ENCODE data around the gene CAMSAP2. TPM values are rescaled to one million over a fixed set of nuclear protein-coding genes. Genes with fewer than 3 reads are reported as not detected.

CAMSAP2 gene
- total RNA-seq, 1 donor from 2014 or later, result 37.3 TPM

DNA sequence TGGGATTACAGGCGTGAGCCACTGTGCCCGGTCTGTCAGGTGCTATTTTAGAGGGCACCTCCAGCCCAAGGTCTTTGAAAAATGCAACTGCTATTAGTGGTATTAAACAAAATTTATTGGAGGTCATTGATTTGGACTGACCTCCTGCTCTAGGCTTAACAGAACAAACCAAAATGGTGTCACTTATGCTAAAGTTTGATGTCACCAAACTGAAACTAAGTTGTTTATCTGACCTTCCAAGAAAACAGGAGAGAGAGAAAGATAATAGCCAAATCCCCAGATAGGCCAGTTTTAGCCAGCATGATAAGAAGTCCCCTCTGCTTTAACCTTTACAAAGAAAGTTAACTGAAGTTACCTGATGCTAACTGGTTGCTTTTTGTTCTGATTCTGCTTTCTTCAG, 147.9 kb downstream of the CAMSAP2 start:
- DNase-seq, result no peak

DNA sequence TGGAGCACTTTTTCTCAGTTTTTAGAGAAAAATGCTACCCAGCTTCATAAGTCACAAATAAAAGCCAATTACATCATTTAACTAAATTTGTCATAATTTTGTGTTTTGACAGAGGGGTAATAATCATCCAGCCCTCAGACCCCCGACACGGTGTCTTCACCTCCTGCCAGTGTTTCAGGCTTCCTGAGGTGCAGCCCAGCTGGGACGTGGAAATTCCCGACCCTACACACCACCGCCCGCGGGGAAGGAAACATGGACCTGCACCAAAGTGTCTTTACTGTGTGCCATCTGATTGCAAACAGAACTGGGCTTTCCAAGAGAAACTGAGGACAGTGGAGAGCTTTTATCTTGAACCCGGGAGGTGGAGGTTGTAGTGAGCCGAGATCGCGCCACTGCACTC, 148.3 kb downstream of the CAMSAP2 start:
- no peak for DNase-seq

DNA sequence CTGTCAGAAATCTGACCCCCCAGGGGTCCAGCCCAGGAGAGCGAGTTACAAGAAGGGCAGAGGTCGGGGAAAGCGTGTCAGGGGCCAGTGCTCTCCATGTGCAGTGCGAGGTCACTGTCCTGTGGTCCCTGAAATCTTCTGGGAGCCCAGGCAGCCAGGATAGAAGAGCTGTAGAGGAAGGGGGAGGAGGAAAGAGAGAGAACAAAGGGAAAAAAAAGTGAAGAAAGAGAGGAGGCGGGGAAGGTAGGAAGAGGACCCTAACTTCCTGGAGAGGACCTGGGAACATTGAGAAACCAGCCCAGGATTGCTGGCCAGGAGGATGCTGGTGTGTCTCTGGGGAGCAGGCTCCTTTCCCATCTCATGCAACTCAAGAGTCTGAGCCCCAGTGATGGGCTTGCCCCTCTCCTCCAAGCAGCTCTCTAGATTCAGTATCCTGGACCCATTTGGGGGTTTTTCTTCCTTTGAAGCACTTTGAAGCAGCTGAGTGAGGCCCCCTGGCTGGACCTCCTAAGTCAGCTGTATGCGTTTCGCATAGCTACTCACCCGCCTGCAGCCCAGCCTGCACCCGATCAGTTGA, 149.2 kb downstream of the CAMSAP2 start:
- no peak for DNase-seq

DNA sequence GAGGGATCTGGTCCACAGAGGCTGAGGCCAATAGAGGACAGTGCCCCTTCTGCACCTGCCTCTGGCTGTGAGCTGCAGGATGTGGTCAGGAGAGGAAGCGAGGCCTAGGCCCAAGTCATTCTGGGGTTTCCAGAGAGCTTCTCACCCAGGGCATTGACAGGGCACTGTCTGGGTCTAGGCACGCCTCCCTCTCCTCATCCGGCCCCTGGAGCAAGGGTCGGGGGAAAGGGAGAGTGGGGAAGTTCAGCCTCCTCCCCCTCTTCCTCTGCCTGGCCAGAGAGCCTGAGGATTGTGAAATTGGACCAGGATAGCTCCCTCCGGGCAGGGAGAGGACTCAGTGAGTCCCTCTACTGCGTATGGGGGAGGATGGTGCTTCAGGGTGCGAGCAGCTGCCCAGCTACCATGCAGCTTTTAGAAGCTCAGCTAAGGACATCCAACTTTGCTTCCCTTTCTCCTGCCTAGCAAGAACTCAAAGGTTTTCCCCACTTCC, 149.7 kb downstream of the CAMSAP2 start:
- DNase-seq, result no peak

DNA sequence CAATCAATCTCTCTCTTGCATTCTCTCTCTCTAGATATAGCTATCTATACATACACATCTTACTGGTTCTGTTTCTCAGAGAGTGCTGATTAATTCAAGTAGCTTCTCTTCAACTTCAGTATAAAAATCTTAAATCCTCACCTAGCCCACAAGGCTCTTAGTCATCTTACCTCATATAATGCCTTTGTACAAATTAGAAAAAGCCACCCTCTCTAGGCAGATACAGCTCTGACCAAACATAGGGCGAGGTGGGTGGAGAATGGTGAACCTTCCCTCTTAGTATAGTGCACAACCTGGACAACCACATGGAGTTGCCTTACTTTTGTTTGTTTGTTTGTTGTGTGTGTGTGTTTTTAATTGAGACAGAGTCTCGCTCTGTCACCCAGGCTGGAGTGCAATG, 150.9 kb downstream of the CAMSAP2 start:
- DNase-seq, result no peak

DNA sequence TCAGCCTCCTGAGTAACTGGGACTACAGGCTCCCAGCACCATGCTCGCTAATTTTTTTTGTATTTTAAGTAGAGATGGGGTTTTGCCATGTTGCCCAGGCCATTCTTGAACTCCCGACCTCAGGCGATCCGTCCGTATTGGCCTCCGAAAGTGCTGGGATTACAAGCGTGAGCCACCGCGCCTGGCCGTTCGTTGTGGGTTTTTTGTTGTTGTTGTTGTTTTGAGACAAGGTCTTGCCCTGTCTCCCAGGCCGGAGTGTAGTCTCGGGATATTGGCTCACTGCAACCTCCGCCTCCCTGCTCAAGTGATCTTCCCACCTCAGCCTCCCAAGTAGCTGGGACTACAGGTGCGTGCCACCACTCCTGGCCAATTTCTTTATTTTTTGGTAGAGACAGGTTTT, 151.3 kb downstream of the CAMSAP2 start:
- no peak for DNase-seq

DNA sequence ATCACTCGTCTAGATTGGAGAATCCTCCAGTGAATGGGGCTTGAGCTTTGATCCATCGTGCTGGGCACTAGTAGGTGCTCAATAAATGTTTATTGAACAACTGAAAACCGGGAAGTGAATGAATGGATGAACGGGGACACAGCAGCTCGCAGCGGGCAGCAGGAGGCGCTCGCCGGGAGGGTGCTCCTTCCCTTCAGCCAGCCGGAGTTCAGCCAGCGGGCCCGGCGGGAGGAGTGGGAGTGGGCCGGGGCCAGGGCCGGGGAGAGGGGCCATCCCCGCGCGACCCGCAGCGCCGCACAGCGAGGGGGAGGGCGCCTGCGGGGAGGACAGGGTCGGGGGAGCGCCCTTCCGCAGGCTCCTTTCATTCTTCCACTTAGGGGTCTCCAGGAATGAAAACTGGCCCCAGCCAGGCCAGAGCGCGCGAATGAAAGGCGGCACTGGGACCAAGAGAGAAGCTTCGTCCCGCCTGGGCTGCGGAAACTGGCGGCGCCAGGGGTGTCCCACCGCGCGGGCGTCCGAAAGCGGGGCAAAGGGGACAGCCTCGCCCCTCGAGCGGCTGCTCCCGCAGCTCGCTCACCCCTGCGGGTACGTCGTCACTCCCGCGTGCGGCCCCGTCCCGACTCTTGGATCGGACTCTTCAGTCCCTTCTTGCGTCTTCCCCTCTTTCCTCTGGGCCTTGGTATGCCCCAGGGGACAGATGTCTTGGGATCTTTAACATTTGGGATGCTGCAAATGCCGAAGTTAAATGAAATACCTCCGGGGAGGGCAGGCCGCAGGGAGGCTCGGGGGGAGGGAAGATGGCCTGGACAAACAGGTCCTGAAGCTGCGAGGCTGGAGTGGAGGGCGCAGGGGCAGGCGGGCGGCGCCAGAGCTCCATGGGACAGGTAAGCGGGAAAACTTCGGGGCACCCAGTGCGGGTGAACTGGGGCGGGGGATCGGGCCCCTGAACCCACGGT, 152.4 kb downstream of the CAMSAP2 start:
- peak; percentile 36 for DNase-seq

DNA sequence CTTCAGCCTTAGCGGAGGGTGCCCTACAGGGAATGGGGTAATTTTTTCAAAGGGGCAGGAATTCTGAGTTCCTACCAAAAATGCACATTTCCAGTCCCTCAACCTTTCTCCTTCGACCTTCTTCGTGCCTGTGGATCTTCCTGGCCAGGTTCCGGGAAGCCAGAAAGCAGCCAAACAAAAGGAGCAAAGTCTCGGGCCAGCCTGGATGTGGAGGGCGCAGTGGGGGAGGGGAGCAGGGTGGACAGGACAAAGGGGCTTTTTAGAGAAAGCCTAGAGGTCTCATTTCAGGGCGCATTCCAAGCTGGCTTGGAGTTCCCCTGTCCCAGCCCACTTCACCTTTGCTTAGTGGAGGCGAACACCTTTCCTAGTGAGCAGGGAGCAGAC, 153.1 kb downstream of the CAMSAP2 start:
- no peak for DNase-seq

DNA sequence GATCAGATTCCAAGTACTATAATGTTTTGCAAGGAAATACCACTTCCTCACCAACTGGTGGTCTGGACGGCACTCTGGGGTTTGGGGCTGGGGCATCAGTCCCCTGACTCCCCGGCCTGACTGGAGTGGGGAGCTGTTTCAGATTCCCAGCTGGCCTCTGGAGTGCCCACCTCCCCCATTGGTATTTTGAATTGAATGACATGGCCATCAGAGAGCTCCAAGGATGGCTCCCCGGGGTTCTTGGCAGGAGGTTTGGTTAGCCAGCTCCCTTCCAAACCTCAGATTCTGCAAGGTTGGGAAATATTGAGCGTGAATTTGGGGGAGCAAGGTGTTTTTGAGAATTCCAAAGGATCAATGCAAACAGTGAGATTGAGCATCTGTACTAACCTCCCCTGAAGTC, 153.9 kb downstream of the CAMSAP2 start:
- DNase-seq, result no peak

DNA sequence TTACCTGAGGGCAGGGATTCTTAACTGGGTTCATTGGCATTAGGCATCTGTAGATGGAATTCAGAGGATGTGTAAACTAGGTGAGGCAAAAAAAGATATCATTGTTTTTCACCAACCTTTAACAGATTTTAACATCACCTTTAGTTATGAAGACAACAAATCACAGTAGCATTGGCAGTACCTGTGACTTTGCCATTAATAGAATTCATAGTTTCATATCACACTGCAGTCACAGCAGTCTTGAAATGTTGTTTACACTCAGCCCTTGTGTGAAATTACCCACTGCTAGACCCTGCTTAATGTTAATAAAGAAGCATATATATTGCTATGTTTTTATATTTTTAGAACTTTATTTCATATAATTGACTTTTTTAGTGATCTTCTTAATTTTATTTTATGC, 154.3 kb downstream of the CAMSAP2 start:
- no peak for DNase-seq

DNA sequence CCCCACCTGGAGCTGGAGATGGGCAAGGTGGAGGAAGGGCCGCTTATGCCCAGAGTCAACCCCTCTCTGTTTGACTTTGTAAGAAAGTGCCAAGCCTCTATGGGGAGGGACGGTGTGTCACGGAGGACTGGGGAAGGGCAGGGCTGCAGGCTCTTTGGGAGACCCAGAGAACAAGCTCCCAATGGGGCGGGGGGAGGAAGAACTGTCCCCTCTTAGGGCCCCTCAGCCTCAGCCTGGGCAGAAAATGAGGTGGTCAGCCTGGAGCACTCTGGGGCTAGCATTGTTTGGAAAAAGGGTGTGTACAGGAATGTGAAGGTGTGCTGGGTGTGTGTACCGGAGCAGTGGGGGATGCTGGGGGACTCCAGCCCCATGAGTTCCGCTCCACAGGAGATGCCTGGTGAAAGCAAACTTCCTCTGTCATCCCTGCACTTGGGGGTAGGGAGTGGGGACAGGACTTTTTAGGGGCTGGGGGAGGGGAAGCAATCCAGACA, 154.8 kb downstream of the CAMSAP2 start:
- no peak for DNase-seq

DNA sequence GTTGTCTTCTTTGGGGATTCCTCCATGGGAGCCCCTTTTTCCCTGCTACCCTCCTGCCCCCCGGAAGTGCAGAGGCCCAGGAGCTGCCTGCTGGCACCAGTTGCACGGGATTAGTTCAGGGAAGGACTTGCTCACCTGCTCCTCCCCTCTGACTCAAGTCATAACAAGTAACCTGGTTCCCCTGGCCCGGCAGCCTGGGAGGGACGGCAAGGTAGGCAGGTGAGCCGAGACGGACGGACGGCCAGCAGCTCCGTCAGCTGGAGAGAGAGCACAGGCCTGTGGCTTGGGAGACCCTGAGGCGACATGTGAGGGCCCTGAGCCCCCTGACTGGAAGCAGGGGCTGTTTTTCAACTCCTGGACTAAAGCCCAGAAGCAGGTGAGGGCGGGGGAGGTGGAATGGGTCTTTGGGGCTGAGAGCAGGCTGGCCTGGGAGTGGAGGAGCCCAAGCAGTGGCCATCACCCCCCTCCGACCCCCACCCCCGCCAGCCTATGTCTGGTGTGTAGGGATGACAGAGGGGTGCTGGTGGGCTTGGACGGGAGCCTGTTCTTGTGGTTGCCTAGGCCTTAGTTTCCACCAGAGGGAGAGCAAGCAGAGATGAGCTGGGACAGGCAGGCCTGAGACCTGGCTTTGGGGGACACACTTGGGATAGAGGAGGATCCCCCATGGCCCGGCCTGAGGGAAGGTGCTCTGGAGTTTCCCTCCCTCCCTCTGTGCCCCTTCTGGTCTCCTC, 156.2 kb downstream of the CAMSAP2 start, which contains the start of gene INAVA:
TSS of gene INAVA (plus strand) at position 189 of the 731 bp plus-strand sequence. CDS start 3,501 bp downstream, outside the sequence.
- DNase-seq, result no peak

DNA sequence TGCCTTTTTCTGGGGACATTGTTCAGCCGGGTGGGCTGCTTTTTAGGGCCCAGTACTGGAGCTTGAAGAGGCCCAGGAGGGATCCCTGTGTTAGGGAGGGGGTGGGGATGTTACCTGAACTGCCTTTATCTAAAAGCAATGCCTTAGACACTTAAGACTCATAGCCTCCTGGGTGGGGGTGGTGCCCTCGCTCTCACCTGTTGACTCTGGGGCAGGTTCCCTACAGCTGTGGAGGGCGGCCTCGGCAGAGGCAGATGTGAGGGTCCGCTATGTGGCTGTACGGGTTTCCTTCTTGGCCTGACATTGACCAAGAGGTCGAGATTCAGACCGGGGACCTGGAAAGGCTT, 156.7 kb downstream of the CAMSAP2 start:
- DNase-seq, result no peak

DNA sequence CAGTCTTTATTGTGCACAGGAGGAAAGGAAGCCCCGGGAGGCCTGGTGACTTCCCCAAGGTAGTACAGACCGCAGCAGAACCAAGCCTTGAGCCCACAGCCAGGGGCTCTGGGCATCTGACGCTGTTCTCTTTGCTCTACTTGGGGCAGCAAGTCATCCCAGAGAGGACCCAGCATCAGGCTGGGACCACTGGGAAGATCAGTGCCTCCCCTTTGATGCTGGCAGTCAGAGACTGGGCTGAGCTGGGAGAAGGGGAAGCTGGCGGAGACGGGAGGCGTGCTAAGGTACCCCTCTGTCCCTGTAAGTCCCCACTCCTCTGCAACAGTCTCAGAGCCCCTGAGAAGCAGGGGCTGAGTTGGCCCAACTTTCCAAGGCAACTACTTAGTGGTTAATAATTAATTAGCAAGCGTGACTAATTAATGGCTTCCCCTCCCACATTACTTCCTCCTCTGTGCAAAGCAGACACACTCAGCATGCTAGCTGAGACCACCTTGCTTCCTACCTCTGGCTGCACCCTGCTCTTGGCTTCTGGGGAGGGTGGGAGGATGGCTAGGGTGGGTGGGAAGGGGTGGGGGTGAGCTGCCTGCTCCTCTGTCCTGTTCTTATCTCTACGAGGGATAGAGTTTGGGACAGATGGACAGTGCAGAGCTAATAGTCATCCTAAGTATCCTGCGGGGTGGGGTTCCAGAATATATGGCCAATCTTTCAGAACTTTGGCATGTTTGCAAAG, 157.3 kb downstream of the CAMSAP2 start:
- no peak for DNase-seq

DNA sequence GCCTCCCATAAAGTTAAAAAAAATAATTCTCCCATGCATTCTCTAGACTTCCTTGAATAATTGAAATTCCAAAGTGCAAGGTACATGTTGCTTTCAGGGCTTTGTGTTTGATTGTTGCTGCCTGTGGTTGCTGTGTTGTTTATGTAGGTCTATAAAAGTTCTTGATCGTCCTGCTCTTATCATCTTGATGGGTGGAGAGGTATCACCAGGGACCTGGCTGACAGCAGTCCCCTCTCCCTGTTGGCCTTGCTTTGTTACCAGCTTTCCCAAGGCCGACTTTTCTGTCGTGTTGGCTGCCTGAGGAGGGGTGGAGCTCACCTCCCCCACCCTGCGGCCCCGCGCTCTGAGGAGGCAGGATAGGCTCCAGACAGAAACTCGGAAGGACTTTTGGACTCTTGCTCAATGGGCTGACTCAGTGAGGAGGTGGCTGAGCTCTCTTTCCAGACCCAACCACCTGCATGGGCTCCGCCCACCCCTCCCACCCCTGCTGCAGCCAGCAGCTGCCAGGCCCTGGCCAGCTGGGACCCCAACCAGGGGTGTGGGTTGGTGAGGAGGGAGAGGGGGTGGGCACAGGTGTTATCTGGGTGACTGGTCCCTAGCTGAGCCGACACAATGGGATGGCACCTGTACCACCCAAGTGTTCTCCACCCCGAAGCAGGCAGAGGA, 158.0 kb downstream of the CAMSAP2 start:
- no peak for DNase-seq

DNA sequence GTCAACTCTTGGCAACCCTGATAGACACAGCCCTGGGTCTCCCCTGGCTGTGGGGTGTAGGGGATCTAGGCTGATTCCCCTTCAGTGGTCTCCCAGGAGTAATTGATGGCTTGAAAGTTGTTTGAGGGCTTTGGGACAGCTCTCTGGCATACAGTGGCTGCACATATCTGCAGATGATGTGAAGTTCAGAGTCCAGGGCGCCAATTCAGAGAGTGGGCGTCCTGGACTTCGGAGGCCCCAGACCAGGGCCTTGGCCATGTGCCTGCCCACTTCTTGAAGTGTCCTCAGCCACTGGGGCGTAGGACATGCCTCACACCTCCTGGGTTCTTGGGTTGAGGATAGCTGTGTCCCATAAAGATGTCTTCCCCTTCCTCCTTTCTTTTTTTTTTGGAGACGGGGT, 158.6 kb downstream of the CAMSAP2 start:
- no peak for DNase-seq

DNA sequence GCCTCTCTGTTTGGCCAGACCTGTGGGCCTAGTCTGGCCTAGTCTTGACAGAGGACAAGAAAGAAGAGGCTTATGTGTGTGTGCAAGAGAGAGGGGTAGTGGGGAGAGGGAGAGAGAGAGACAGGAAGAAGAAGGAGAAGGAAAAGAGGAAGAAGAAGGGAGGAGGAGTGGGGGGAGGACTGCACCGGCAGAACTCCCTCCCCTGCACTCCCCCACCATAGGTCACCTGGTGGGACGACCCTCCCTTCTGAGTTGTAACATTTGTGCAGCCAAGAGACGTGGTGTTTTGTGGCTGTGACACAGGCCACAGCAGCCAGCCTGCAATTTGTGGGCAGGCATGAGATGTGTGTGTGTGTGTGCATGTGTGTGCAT, 160.3 kb downstream of the CAMSAP2 start:
- DNase-seq, result no peak

DNA sequence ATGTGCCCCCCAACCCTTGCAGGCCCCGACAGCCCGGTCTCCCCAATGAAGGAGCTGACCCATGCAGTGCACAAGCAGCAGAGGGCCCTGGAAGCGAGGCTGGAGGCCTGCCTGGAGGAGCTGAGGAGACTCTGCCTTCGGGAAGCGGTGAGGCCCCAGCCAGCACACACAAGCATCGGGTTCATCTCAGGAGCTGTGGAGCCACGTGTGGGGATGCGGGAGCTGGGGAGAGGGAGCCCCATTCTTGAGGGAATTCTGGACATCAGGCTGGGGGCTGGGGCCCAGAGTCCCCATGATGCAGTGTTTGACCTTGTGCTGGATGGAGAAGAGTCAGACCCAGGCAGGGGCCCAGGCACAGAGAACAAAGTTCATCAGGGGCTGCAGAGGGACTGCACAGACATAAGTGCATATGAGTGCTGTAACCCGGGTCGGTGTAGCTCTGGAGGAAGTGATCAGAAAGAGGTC, 160.8 kb downstream of the CAMSAP2 start:
- DNase-seq, result no peak

DNA sequence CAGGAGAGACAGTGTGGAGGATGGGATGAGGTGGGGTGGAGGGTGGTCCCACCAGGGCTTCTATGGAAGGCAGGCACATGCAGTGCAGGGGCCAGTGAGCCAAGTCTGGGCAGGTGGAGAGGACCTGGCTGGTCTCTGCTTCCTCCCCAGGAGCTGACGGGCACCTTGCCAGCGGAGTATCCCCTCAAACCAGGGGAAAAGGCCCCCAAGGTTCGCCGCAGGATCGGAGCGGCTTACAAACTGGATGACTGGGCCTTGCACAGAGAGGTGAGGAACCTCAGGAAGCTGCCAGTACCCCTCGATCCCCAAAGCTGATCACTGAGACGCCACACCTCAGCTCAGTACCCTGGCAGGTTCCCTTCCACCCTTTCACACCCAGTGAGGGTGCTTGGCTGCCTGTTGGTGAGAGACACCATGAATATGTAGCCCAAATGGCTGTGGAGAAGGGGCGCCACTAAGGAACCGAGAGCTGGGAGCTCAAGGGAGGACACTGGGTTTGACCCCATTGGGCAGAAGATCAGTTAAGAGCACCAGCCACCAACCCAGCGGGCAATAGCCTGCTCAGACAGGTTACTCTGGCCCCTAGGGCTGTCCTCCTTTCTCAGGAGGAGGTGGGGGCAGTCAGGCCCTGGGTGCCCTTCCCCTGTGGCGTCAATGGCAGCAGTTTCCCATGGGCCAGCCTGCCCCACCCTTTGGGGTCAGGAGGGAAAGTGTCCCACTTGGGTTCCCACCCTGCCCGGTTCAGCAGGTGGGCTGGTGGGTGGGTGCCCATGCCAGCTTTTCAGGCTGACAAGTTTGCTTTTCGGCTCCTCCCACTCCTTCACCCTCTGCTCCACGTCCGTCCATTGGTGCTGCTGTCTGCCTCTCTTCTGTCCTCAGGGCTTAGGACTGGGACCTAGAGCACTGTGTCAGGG, 161.5 kb downstream of the CAMSAP2 start:
- DNase-seq, result no peak

DNA sequence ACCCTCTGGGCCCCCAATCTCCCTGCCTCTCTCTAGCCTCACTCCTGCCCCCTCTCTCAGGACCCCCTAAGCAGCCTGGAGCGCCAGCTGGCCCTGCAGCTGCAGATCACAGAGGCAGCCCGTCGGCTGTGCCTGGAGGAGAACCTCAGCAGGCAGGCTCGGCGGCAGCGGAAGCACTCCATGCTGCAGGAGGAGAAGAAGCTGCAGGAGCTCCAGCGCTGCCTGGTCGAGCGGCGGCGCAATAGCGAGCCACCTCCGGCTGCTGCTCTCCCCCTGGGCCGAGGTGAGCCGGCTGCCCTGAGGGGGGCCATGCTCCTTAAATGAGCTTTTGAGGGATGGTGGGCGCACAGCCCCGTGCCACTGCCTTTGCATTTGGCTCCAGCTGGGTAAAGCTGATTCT, 162.2 kb downstream of the CAMSAP2 start:
- DNase-seq, result no peak

DNA sequence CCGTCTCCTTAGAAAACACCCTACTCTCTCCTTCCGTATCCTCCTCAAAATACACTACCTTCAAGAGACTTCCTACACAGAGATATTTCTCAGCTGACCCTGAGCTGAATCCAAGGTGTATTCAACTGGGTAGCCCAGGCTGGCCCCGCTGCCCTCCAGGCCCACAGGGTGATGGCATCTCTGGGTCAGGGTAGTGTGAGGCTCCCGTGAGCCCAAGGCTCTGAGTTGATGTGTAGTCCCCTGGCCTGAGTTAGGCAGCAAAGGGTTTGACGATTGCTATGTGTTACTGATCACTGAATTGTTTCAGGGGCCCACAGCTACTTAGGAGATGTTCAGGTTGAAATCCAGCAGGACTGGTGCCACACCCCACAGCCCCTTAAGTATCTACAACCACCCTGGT, 162.7 kb downstream of the CAMSAP2 start:
- DNase-seq, result no peak
